HG03565 (cell line): Measurements from ENCODE around the gene P3H4.

Experiments used
- ATAC-seq: cut with Tn5 transposase; IDR thresholded peaks from one replicate; pipeline ENCODE4 v1.9.1; 2021; ENCODE audit warnings: mild to moderate bottlenecking, moderate library complexity; ENCODE audit not compliant: unreplicated experiment

Gene P3H4

GRCh38 chr17:41822216-41823140, 10.7 kb upstream of the P3H4 start:
- no peak for ATAC-seq

- no peak for ATAC-seq
These were observed 10.0 kb upstream of the P3H4 start for GRCh38 chr17:41821776-41822175.

- ATAC-seq: no peak
These were observed 6.3 kb upstream of the P3H4 start for GRCh38 chr17:41818024-41818423.

DNA sequence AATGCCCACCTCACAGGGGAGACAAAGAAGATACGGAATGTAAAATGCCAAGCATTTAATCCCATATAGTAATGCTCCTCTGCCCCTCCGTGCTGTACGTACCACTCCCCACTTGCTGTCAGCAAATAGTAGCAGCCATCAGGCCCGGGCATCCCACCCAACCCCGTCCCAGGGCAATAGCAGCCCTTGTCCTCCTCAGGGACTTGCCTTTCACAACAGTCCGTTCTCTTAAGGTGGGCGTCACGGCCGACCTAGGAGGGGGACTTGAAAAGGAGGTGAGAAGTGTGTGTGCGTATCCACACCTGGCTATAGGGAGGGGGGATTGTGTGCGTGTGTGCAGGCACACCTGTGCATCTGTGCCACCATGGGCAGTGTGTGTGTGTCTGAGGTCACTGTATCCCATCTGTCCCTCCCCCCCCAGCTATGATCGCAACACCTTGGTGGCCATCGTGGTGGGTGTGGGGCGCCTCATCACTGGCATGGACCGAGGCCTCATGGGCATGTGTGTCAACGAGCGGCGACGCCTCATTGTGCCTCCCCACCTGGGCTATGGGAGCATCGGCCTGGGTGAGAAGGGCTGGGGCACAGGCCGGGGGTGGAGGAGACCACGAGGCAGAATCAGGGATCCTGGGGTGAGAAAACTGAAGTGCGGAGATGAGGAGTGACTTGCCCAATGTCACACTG, 5.0 kb upstream of the P3H4 start:
- no peak for ATAC-seq

DNA sequence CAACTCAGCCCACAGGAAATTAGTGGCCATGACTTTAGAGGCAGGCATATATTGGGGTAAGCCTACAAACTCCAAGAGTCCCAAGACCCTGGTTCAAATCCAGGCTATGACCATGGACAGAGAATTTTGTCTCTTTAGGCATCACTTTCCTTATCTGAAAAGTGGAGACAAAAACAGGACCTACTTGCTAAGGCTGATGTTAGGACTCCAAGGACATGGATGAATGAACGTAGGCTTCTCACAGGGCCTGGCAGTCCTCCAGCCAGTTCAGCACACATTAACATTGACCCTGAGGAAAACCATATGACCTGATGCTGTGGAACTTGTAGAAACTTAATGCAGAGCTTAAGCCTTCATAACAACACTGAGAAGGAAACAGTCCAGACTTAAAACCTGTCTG, 2.4 kb upstream of the P3H4 start:
- no peak for ATAC-seq

DNA sequence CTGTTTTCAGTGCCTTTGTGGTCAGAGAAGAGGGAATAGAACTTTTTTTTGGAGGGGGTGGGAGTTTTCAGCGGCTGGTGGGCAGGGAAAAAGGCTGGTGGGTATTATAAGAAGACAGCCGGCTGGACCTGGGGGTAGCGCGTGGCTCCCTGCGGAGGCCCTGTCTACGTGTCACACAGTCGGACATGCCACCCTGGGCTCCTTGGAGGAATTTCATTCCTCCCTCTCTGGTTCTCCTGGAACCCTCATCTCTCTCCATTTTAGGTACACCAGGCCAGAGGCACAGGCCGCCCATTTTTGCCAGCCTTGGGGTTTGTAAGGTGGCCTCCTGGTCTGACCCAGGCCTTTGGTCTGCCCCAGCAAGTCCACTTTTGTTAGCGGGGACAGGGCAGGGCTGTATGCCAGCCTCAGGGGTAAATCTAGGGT, 2.0 kb upstream of the P3H4 start:
- no peak for ATAC-seq

DNA sequence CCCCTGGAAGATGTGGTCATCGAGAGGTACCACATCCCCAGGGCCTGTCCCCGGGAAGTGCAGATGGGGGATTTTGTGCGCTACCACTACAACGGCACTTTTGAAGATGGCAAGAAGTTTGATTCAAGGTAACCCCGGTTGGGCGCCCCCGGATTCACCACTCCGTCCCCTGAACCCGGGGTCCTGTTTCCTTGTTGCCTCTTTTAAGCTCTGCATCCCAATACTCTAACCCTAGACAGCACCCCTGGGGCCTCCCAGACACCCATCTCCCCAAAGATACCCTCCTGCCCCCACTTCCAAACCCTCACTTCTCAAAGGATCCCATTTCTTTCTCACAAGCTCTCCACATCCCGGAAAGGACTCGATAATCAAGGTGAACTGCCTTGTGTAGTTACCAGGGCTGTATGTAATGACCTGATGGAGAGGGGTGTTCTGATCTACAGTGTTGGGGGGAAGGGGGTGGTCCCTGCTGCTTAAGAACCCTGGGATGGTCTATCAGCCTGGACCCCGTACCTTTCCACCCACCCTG, 1.5 kb upstream of the P3H4 start:
- ATAC-seq: no peak

- ATAC-seq: no peak
These were observed 817 bp upstream of the P3H4 start, which contains the start of gene FKBP10 for GRCh38 chr17:41812381-41813151. FKBP10 (plus strand) TSS chr17:41813004; CDS start chr17:41813035, 31 bp downstream.

DNA sequence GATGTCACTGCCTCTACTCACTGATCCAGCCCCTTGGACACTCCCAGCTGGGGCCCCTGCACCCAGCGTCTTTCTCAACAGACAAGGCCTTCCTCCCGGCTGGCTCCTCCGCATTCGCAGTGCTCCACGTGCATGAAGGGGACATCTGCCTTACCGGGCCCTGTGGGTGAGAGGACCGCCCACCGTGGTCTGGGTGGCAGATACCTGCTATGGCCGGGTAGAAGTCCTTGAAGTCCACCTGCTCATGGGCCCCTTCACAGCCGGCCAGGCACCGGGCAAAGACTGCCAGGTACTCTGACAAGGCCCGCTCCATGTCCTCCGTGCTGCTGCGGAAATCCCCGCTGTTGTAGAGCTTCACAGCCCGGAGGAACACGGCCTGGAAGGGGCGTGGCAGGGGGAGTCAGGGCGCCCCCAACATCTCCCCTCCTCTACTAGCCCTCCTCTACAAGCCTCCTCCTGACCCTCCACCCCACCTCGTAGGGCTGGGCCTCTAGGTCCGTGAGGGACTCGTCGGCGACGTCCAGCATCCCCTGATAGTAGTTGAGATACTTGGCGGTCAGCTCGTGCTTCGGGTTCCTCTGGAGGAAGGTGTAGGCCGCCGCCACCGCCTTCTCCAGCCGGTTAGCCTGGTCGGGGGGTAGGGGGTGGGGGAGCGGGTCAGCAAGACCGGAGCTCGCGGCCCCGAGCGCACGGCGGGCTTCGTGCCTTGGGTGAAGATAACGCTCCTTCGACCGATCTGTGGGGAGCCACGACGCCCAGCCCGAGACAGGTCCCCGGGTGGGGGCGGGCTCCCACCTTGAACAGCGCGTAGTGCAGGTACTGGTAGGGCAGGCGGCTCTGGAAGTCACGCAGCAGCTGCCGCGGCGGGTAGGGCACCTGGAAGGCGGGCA, 845 bp downstream of the P3H4 start:
- no peak for ATAC-seq

GRCh38 chr17:41806685-41807445, 4.9 kb downstream of the P3H4 start:
- no peak for ATAC-seq

GRCh38 chr17:41803049-41804020, 8.4 kb downstream of the P3H4 start:
- no peak for ATAC-seq

- no peak for ATAC-seq
These were observed 10.1 kb downstream of the P3H4 start for GRCh38 chr17:41801374-41802271.

DNA sequence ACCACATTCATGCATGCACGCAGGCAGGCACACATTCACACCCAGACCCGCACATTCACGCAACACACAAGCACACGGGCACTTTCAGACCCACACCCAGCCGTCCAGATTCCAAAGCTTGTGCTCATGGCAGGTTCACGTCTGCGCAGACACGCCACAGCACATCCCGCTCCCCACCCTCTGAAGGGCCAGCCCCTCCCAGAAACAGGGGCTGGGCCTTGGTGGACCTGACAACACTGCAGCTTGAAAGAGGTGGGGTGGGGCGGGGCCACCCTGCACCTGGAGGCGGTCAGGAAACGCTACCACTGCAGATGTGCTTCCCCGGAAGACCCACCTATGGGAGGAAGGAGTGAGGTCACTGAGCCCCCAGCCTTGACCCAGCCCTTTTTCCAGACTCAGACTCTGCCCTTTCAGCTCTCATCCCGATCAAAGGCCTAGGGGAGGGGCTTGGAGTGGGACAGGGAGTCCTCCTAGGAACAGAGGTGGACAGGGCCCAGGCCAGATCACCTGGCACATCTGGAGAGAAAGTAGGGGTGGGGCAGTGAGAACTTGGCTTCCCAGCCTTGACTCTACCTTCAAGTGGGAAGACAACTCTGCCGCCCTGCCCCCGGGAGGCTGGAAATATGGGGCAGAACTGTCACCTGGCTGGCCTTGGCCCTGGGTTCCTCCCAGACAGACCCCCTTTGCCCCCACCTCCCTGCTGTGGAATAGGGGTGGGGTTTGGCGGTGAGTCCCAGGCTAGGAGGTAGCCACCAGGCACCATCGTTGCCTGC, 11.0 kb downstream of the P3H4 start:
- no peak for ATAC-seq

DNA sequence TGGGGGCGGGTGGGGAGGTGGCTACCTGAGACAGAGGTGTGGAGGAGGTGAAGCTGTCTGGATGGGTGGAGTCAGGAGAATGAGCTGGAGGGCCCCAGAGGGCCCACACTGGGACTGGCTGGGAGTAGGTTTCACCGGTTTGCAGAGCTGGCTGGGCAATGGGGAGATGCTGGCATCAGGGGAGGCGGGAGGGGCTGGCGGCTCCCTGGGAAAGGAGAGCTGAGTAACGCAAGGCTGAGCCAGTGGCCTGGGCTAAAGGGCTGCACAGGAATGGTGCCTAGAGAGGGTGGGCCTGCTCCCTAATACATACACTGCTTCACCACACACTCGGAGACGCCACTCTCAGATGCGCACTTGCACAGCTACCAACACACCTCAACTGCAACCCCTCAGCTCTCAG, 12.4 kb downstream of the P3H4 start:
- no peak for ATAC-seq

DNA sequence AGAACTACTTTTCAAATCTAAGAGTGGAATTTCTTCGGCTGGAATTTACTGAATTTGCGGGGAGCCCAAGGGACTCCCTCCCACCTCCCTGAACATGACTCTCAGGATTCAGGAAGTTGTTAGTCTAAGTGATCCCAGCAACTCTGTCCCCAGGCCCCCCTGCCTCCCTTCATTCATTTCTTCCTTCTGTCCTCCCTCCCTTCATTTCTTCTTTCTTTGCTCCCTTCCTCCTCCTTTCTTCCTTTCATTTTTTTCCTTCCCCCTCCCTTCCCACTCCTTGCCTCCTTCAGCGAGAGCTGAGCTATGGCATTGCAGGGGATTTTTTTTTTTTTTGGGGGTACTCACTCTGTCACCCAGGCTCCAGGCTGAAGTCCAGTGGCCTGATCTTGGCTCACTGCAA, 14.4 kb downstream of the P3H4 start:
- ATAC-seq: no peak

DNA sequence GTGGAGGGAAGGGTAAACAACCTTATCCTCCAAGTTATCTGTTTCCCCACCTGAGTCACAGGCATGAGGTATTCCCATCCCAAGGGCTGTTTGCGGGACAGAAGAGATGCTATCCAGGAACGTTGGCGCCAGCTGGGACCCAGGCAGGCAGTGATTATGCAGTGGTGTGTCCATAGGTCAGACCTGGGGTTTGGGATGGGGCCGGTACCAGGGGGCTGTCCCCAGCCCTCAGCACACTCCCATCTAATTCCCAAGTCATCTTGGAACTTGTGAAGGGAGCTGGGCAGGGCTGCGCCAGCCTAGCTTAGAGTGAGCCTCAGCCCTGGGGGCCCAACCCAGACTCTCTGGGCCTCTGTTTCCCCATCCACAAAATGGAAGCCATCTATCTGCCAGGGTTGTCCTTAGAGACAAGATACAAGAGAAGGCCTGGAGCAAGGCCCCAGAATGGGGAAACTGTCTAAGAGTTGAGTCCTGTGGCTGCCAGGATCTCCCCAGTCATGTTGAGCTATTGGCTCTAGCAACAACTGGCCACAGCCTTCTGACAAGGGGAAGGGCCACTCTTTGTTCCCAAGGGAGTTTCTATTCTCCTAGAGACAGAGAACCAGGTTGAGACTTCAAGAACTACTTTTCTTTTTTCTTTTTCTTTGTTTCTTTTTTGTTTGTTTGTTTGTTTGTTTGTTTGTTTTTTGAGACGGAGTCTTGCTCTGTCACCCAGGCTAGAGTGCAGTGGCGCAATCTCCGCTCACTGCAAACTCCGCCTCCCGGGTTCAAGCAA, 15.4 kb downstream of the P3H4 start:
- no peak for ATAC-seq
